ENCODE data around the gene SEC24B.
A peak's percentile ranks its signal among the peaks of the same experiment; 100 is the strongest.
"Not testable (repeated sequence)": the region's sequence is repeated elsewhere in the genome, so short reads cannot be mapped to it uniquely, and the experiment has no call there.

SEC24B gene

DNA sequence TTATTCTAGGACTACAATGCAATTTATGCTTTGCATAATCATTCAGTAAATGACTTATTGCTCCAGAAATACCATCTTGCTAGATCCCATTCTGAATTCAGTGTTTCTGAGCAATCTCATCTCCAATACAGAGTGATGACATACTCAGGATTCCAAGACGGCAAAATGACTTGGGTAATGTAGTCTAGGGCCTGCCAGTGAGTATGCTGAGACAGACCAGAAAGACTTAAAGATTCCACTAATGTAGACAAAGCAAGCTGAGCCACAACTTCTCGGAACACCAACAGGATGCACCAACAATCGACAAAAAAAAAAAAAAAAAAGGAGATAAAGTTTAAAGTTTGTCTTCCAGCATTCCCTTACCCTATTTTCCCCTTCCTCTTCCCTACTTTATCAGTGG lies 919 bp upstream of the SEC24B start:
- DNase-seq (ENCODE audit: low read depth in 2 of 2), result no peak

DNA sequence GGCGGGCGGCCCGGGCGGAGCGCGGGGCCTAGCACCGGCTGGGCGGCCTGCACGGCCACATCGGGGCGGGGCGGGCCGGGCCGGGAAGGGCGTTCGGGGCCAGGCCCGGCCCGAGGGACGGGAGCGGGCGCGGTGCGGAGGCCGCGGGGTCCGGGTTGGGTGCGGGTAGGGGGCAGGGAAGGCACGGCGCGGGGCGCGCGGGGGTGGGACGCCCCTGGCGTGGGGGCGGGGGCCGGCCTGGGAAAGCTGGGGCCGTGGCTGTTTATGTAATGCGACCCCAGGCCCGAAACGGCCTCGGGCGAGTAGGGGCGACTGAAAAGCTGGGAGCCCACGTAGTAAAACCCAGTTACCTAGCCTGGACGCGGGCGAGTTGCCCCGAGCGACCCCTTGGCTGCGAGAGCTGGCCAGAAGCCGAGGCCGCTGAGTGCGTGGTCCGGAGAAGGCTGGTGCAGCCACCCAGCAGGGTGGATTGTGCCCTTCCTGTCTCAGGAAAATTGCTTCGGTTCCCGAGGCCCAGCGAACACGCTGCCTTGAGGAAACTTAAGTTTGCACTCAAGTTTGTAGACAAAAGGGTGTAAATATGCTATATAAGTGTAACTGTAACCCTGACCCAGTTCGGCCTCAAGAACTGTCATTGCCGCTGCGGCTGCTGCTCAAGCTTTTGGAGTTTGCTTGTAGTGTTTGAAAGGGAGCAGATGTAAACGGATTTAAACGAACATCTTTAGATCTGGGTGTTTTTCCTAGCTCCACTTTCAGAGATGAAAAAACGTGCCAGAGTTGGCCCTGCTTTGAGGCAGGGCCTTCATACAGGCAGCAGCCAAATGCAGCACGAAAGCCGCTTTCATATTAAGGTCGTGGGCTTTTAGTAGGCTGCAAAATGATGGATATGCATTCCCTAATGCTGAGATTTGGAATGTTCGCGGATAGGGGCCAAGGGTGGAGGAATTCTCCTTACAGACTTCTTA lies 674 bp downstream of the SEC24B start:
- peak in 1 of 2 donors; percentile 0 for DNase-seq (ENCODE audit: low read depth in 2 of 2)

DNA sequence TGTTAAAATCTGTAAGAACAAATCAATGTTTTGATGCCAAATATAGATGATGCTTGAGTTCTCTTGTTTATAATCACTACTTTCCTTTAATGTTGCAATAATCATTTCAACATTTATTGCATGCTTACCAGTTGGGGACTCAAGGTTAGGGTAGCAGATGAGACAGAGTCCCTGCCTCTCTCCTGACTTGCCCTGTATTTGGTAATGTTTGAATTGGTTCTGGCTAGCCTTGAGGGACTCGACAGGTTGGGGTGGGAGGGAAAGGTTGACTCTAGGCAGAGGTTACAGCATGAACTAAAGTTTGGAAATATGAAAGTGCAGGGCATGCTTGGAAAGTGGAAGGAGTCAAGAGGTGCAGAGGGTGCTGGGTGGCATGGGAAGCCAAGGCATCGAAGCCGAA lies 2.0 kb downstream of the SEC24B start:
- no peak for DNase-seq (ENCODE audit: low read depth in 2 of 2)

- DNase-seq (ENCODE audit: low read depth in 2 of 2), result no peak
Measured at GRCh38 chr4:109436504-109436903, 2.9 kb downstream of the SEC24B start.

GRCh38 chr4:109440948-109441347 lies 7.3 kb downstream of the SEC24B start:
- DNase-seq (ENCODE audit: low read depth in 2 of 2), result no peak

DNA sequence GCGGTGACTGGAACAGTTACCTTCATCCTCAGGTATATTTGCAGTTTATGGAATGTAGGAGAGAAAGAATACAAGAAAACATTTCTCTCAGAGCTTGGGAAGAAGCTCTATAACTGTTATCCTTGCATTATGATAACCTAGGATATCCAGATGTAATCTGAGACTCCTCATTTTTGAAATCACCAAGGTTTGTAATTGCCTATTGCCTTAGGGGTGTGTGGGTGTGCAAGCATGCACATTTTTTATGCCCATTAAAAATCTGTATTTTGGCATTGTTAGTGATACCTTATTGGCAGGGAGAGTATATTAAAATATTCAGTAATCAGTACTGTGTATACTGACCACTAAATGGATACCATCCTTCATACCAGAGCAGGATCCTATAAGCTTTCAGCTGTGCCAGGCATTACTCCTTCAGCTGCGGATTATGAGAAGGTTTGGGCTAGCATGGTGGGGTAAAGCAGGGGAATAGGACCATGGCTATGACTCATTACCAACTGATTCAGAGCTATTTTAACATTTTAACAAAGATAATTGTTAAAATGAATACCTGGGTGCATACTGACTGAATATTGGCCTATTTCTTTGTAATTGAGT lies 8.3 kb downstream of the SEC24B start:
- no peak for DNase-seq (ENCODE audit: low read depth in 2 of 2)

DNA sequence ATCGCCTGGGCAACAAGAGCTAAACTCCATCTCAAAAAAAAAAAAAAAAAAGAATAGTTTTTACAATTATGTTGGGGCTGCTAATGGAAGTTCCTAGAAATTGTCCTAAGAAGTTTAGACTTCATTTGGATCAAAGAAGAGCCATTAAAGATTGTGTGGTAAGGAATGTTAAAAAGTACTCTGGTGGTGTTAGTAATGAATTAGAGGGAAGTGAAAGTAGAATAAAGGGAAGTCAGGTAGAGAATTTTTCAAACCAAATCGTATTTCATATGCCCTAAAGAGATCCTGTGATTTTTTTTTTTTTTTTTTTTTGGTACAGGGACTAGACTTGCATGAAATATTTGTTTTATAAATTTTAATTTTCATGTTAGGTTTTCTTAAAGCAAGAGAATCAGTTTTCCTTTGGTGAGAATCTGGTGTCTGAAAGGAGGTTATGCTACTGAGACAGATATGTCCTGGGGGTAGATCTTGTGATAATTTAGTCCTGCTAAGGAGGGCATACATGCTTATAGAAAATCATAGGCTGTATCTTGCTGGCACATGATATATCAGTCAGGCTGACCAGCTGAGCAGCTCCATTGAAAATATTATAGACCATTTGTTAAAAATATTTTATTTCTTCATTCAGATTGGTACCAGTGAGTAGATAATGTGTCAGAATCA lies 10.7 kb downstream of the SEC24B start:
- no peak for DNase-seq (ENCODE audit: low read depth in 2 of 2)

GRCh38 chr4:109447278-109447677 lies 13.7 kb downstream of the SEC24B start:
- no peak for DNase-seq (ENCODE audit: low read depth in 2 of 2)

DNA sequence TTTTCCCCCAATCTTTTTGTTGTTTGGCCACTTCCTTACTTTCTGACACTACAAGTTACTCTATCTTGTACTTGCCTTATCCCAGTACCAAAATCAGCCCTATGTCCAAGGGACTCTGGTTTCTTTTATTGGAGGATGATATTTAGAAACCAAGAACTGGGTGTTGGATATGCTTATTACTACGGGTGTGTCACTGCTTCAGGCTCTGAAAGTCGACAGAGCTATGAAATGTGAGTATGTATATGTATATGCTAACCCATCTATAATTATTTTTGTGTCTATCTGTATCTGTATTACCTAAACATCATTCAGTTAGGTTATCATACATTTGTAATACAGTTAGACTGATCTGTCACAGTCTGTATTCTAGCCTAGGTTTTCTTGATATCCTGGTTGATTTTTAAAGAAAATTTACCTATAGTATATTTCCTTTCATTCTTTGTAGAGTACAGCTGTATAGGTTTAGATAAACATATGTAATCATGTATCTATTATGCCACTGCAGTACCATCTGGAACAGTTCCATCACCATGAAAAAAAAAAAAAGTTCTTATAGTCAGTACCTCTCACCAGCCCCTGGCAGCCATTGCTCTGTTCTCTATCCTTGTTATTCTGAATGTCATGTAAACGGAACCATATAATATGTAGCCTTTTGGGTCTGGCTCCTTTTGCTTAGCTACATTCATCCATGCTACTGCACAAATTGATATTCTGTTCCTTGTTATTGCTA lies 18.1 kb downstream of the SEC24B start:
- DNase-seq (ENCODE audit: low read depth in 2 of 2), result no peak

DNA sequence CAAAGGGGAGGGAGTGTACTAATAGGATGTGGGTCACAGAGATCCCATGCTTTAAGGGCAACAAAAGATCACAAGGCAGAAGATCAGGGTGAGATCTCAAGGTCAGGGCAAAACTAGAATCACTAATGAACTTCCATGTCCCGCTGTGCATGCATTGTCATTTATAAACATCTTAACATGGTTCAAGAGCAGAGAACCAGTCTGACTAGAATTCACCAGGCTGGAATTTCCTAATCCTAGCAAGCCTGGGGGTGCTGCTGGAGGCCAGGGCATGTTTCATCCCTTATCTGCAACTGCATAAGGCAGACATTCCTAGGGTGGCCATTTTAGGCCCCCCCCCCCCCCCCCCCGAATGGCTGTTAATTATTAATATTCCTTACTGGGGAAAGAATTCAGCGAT lies 19.5 kb downstream of the SEC24B start:
- DNase-seq (ENCODE audit: low read depth in 2 of 2), result not testable (repeated sequence)

GRCh38 chr4:109462297-109462696 lies 28.7 kb downstream of the SEC24B start:
- DNase-seq (ENCODE audit: low read depth in 2 of 2), result no peak

DNA sequence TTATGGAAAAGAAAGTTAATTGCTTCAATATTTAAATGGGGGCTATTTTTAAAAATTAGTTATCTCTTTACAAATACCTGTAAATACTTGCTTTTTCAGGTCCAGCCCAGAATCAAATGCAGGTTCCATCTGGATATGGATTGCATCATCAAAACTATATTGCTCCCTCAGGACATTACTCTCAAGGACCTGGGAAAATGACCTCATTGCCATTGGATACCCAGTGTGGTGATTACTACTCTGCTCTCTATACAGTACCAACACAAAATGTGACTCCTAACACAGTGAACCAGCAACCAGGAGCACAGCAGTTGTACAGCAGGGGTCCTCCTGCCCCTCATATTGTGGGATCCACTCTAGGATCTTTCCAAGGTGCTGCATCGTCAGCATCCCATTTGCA lies 29.2 kb downstream of the SEC24B start:
- no peak for DNase-seq (ENCODE audit: low read depth in 2 of 2)

- DNase-seq (ENCODE audit: low read depth in 2 of 2), result no peak
Measured at GRCh38 chr4:109465069-109465468, 31.5 kb downstream of the SEC24B start.

GRCh38 chr4:109469915-109470314 lies 36.3 kb downstream of the SEC24B start:
- DNase-seq (ENCODE audit: low read depth in 2 of 2), result no peak

GRCh38 chr4:109472343-109472761 lies 38.7 kb downstream of the SEC24B start:
- no peak for DNase-seq (ENCODE audit: low read depth in 2 of 2)

- no peak for DNase-seq (ENCODE audit: low read depth in 2 of 2)
Measured at GRCh38 chr4:109473824-109474223, 40.2 kb downstream of the SEC24B start.

DNA sequence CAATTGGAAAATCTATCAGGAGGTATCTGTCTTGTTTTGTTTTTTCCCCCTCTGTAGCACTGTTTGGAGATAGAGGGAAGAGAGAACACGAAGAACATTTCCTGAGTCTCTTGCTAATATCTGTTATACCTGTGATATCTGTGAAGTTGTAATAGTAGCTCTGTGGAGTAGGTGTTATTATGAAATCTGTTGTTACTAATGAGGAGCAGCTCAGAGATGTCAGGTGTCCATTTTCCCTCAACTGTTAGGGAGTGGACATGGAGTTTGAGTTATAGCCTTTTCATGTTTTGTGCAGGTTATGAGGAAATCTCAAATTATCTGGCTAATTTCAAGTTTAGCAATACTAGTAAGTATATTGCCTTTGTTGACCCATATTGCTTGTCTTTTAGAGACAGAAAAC lies 52.4 kb downstream of the SEC24B start:
- DNase-seq (ENCODE audit: low read depth in 2 of 2), result no peak

GRCh38 chr4:109494563-109494962 lies 60.9 kb downstream of the SEC24B start:
- DNase-seq (ENCODE audit: low read depth in 2 of 2), result no peak

DNA sequence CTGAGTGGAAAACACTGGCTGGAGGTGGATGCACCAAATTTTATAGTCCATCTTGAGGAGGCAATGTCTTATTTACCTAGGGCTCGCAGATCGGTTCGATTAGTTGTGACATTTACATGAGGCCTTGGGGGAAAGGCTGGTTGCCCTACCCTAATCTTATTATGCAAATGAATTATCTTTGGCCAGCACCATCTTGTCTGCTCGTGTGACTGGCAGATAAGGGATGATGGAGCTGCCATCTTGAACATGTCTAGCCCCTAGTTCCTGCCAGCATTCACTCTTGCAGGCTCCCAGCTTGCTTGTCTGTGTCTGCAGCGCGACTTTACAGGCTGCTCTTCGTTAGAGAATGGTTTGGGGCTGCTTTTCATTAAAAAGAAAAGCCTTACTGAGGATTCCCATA lies 61.9 kb downstream of the SEC24B start:
- DNase-seq (ENCODE audit: low read depth in 2 of 2), result no peak

- no peak for DNase-seq (ENCODE audit: low read depth in 2 of 2)
Measured at GRCh38 chr4:109496875-109497274, 63.3 kb downstream of the SEC24B start.

- DNase-seq (ENCODE audit: low read depth in 2 of 2), result no peak
Measured at GRCh38 chr4:109497511-109497910, 63.9 kb downstream of the SEC24B start.

DNA sequence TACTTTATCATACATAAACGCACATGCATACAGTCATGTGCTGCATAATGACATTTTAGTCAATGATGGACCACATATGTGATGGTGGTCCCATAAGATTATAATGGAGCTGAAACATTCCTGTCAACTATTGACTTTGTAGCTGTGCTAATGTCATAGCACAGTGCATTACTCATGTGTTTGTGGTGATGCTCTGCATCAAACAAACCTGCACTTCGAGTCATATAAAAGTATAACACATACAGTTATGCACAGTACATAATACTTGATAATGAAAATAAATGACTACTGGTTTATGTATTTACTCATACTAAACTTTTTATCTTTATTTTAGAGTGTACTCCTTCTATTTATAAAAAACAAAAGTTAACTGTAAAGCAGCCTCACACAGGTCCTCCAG lies 65.9 kb downstream of the SEC24B start:
- no peak for DNase-seq (ENCODE audit: low read depth in 2 of 2)

All from stimulated activated CD8-positive, alpha-beta memory T cell treated with anti-CD3 and anti-CD28 coated beads, Interleukin-7, amount 100 ng/mL, for 1 hour (primary cell).